ENCODE results near the gene SLC9A3. TPM values are rescaled to one million over a fixed set of nuclear protein-coding genes. Genes with fewer than 3 reads are reported as not detected.

Gene SLC9A3
- total RNA-seq, 4 donors from 2014 or later = 1.7 to 4.5 (median 2.9) TPM

DNA sequence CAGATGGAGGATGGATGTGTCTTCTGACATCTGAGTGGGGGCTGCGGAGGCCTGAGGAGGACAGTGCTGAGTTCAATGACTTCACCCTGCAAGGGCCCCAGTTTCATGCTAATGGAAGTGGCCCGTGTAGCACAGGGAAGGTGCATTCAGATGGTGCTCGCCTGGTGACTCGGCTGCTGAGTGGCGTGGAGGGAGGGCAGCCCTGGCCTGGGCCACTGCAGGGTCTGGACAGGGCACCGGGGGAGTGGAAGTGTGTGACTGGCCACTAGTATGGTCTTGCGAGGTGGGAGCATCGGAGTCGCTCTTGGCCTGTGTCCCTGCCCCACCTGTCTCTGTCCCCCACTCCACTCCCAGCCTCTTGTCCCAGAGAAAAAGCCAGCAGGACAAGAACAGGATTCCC is 1.7 kb upstream of the SLC9A3 start:
- Histone ChIP-seq H3K4me3 (no peak overlapping the region), H3K27me3 (peaks cover 64 to 73% (median 65%) of the 10 kb centered on the region in 3 donors), H3K36me3 (no peaks in the 10 kb centered on the region), H3K4me1 (no peaks in the 10 kb centered on the region), H3K27ac (no peak overlapping the region), H3K9me3 (no peaks in the 10 kb centered on the region)
- in situ Hi-C loops (cut with MboI; ENCODE audit: low sequenced_read_pairs in 4 of 4) (no loop called here), intact Hi-C loops (cut with DNase I; ENCODE audit: low total_unique reads) (no loop called here)
- TF ChIP-seq, protein P1, sequence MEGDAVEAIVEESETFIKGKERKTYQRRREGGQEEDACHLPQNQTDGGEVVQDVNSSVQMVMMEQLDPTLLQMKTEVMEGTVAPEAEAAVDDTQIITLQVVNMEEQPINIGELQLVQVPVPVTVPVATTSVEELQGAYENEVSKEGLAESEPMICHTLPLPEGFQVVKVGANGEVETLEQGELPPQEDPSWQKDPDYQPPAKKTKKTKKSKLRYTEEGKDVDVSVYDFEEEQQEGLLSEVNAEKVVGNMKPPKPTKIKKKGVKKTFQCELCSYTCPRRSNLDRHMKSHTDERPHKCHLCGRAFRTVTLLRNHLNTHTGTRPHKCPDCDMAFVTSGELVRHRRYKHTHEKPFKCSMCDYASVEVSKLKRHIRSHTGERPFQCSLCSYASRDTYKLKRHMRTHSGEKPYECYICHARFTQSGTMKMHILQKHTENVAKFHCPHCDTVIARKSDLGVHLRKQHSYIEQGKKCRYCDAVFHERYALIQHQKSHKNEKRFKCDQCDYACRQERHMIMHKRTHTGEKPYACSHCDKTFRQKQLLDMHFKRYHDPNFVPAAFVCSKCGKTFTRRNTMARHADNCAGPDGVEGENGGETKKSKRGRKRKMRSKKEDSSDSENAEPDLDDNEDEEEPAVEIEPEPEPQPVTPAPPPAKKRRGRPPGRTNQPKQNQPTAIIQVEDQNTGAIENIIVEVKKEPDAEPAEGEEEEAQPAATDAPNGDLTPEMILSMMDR (IDR thresholded peaks at IDR 0.05 in 4 of 5, conservative IDR thresholded peaks at IDR 0.05 in 1 of 5) = no peak
- no peak for TF ChIP-seq POLR2A (IDR thresholded peaks at IDR 0.05)
- DNase-seq (no peak), ATAC-seq (no peak)

DNA sequence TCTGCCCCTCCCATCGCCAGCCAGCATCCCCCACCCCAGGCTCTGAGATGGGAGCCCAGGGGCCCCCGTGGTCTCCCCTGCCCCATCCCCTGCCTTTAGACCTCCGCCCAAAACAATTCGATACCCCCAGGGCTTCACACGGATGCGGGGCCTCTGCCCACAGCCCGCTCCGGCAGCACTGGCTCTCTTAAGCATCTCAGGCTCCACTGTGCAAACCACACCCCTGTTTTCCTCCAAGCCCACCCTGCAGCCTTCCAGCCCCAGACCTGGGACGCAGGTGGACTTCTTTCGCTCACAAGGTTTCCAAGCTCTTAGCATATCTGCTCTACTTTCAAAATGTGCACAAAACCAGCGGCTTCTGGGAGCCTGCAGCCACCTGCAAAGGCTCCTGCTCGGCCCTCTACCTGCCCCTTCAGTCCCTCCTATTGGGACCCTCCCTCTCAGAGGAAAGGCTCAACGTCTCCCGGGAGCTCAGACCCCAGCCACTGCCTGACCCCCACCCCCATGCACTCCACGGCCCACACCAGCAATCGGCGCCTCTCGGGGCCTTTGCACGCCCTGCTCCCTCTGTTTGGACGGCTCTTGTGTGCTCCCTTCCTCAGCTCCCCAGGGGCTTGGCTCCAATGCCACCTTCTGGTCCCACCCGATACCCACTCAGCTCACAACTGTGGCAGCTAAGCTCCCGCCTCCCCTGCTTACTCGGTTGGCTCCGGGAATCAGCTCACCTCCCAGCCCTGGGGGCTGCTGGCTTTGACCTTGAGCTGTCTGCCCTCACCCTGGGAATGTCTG is 918 bp upstream of the SLC9A3 start:
- Histone ChIP-seq H3K4me1 (no peaks in the 10 kb centered on the region), H3K27ac (no peak overlapping the region), H3K36me3 (no peaks in the 10 kb centered on the region), H3K9me3 (no peaks in the 10 kb centered on the region), H3K27me3 (peaks cover 62 to 68% (median 65%) of the 10 kb centered on the region in 3 donors), H3K4me3 (no peak overlapping the region)
- no peak for TF ChIP-seq POLR2A (IDR thresholded peaks at IDR 0.05)
- TF ChIP-seq, protein P1 (IDR thresholded peaks at IDR 0.05 in 4 of 5, conservative IDR thresholded peaks at IDR 0.05 in 1 of 5) = no peak
- intact Hi-C loops (cut with DNase I; ENCODE audit: low total_unique reads) = no loop called here
- no peak for DNase-seq
- in situ Hi-C loops (cut with MboI; ENCODE audit: low sequenced_read_pairs in 4 of 4) = no loop called here
- ATAC-seq = no peak

DNA sequence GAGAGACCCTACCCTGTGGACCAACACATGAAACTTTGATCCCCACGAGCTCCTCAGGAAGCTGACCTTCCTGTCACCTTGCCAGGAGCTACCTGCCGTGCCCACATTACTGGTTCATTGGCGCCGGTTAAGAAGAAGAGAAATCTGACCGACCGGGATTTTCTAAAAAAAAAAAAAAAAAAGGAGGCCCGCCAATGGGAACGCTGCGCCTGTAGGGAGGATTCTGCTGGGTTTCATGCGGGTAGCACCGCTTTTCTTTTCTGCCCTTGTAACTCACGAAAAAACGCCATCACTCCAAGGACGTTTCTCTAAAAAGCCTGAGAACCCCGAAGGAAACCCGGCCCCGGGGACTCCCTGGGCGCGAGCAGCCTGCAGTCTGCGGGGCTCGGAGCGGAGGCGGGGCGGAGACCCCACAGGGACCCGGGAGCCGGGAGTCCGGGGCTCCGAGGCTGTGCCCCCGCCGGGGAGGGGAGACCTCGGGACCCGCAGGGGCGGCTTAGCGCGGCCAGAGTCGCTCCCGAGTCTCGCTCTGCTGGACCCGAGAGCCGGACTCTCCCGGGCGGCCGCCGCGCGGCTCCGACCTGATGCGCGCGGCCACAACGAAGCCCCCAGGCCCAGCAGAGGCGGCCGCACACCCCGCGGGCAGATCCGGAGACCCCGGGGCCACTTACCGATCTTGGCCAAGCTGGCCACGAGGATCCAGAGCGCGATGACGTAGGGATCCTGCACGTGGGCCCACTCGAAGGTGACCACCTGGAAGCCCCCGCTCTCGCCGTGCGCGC is 617 bp downstream of the SLC9A3 start:
- Histone ChIP-seq H3K4me3 (peak overlapping the region in 1 of 4 donors; percentile 21), H3K36me3 (no peaks in the 10 kb centered on the region), H3K27me3 (peaks cover 56 to 69% (median 64%) of the 10 kb centered on the region in 3 donors), H3K4me1 (no peaks in the 10 kb centered on the region), H3K9me3 (no peaks in the 10 kb centered on the region), H3K27ac (no peak overlapping the region)
- no peak for DNase-seq
- in situ Hi-C loops (cut with MboI; ENCODE audit: low sequenced_read_pairs in 4 of 4) (no loop called here), intact Hi-C loops (cut with DNase I; ENCODE audit: low total_unique reads) (no loop called here)
- no peak for ATAC-seq
- no peak for TF ChIP-seq POLR2A (IDR thresholded peaks at IDR 0.05)
- TF ChIP-seq, protein P1 (IDR thresholded peaks at IDR 0.05 in 4 of 5, conservative IDR thresholded peaks at IDR 0.05 in 1 of 5) = no peak

DNA sequence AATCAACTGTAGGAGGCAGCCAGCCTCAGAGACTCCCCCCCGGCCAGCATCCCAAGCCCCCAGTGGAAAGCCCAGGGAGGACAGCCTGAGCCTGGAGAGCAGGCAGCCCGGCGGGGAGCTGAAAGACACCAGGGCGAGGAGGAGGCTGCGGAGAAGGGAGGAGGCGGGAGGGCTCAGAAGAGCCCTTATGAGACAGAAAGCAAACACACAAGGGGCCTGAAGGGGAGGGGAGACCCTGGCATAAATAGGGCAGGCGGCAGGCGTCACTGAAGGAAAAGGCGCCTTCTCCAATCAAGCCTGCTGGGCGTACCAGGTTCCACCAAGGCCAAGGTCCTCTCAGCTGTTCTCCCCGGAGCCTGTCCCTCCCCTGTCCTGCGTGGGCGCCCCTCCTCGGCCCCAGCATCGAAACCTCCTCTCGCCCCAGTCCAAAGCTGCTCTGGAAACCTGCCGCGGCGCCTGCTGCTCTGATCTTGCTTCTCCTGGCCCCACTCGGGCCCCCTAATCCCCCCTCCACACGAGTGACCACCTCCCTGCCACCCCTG is 1.3 kb downstream of the SLC9A3 start:
- DNase-seq (no peak), ATAC-seq (no peak)
- Histone ChIP-seq H3K9me3 (no peaks in the 10 kb centered on the region), H3K36me3 (no peaks in the 10 kb centered on the region), H3K27ac (no peak overlapping the region), H3K4me1 (no peaks in the 10 kb centered on the region), H3K4me3 (no peak overlapping the region), H3K27me3 (peaks cover 61 to 68% (median 67%) of the 10 kb centered on the region in 3 donors)
- in situ Hi-C loops (cut with MboI; ENCODE audit: low sequenced_read_pairs in 4 of 4) (no loop called here), intact Hi-C loops (cut with DNase I; ENCODE audit: low total_unique reads) (no loop called here)
- no peak for TF ChIP-seq POLR2A (IDR thresholded peaks at IDR 0.05)
- TF ChIP-seq, protein P1 (IDR thresholded peaks at IDR 0.05 in 4 of 5, conservative IDR thresholded peaks at IDR 0.05 in 1 of 5) = no peak

Measured in gastrocnemius medialis (tissue), 4 donors.